ENCODE results near the gene IL1R2.

- TF ChIP-seq POLR2A (IDR thresholded peaks at IDR 0.05), result no peak
- TF ChIP-seq, protein P1, sequence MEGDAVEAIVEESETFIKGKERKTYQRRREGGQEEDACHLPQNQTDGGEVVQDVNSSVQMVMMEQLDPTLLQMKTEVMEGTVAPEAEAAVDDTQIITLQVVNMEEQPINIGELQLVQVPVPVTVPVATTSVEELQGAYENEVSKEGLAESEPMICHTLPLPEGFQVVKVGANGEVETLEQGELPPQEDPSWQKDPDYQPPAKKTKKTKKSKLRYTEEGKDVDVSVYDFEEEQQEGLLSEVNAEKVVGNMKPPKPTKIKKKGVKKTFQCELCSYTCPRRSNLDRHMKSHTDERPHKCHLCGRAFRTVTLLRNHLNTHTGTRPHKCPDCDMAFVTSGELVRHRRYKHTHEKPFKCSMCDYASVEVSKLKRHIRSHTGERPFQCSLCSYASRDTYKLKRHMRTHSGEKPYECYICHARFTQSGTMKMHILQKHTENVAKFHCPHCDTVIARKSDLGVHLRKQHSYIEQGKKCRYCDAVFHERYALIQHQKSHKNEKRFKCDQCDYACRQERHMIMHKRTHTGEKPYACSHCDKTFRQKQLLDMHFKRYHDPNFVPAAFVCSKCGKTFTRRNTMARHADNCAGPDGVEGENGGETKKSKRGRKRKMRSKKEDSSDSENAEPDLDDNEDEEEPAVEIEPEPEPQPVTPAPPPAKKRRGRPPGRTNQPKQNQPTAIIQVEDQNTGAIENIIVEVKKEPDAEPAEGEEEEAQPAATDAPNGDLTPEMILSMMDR (IDR thresholded peaks at IDR 0.05), result no peak
Measured at GRCh38 chr2:101961338-101962191, 30.2 kb upstream of the IL1R2 start.
